Skeletal muscle cell (primary cell): ENCODE results near the gene BTNL2.

ENCODE experiments used
- DNase-seq: peaks from one replicate; pipeline ENCODE4 v3.0.0-alpha.2; 2010; ENCODE audit warnings: low read depth
- H3K4me3 ChIP-seq: 2 replicates; pipeline ENCODE4 v1.5.1; 2011; ENCODE audit warnings: low read depth, mild to moderate bottlenecking, control low read depth, low read length, moderate library complexity

The BTNL2 gene

DNA sequence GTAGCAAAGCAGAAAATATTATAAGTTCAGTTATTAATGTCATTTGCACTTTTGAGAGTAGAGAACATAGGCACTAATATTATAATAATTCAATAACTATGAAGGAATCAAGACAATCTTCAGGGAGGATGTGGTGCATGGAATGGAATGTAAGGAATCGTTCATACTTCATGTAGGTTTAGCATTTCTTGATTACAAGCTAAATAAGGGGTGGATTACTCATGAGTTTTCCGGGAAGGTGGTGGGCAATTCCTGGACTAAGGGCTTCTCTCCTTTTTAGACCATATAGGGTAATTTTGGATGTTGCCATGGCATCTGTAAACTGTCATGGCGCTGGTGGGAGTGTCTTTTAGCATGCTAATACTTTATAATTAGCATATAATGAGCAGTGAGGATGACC is 9.1 kb upstream of the BTNL2 start:
- no peak for DNase-seq

GRCh38 chr6:32415521-32416019 is 8.6 kb upstream of the BTNL2 start:
- DNase-seq, result peak; percentile 13
- no peak overlapping the region for H3K4me3 ChIP-seq

More for the DNA sequence above, 9.1 kb upstream of the BTNL2 start:
- no peak overlapping the region for H3K4me3 ChIP-seq

DNA sequence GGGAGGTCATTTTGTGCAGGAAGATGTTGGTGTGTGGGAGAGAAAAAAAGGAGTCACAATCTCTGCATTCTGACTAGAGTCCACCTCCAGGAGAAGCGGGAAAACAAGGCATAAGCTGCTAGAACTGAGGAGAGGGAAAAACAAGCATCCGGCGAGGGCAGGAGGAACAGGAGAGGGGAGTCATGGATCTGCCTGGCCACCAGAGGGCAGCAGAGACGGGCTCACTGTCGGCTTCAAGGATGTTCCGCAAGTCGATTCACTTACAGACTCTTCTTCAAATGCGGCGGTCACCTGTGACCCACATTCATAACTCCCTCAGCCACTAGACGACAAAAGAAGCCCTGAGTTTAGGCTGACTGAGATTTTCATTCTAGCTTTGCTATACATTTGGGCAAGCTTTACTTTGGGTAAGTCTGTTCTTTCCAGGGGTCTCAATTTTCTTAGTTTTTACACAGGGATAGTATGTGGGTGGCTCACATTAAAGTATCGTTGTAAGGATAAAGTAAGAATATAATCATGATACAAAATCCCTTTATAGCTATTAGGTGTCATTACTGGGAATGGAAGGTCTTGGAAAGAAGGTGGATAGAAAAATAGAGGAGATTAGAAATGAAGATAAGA is 6.6 kb upstream of the BTNL2 start:
- H3K4me3 ChIP-seq, result no peak overlapping the region
- DNase-seq, result peak; percentile 12

- DNase-seq, result no peak
- no peak overlapping the region for H3K4me3 ChIP-seq
Observed at GRCh38 chr6:32411566-32412327, 4.8 kb upstream of the BTNL2 start.

DNA sequence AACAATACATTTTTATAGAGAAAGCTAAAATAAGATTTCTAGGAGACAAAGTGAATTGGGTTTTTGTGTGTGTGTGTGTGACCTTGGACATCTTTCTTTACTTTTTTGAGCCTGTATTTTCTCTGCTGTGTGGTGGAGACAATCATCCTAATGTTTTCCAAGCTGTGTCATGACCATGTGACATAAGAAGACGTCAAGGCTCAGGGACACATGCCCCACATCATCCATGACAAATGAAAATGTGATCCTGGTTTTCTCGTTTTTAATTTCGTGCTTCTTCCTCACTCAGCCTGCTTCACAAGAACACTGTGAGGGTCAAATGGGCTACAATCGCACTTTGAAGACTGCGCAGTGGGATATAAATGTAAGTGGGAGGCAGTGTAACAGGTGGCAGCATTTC is 3.9 kb upstream of the BTNL2 start:
- no peak for DNase-seq
- no peak overlapping the region for H3K4me3 ChIP-seq

- no peak overlapping the region for H3K4me3 ChIP-seq
- DNase-seq, result no peak
Observed at GRCh38 chr6:32406197-32406596, 784 bp downstream of the BTNL2 start.

- DNase-seq, result no peak
- no peak overlapping the region for H3K4me3 ChIP-seq
Observed at GRCh38 chr6:32405656-32406055, 1.3 kb downstream of the BTNL2 start.

GRCh38 chr6:32402812-32403211 is 4.2 kb downstream of the BTNL2 start:
- no peak for DNase-seq
- H3K4me3 ChIP-seq, result no peak overlapping the region

DNA sequence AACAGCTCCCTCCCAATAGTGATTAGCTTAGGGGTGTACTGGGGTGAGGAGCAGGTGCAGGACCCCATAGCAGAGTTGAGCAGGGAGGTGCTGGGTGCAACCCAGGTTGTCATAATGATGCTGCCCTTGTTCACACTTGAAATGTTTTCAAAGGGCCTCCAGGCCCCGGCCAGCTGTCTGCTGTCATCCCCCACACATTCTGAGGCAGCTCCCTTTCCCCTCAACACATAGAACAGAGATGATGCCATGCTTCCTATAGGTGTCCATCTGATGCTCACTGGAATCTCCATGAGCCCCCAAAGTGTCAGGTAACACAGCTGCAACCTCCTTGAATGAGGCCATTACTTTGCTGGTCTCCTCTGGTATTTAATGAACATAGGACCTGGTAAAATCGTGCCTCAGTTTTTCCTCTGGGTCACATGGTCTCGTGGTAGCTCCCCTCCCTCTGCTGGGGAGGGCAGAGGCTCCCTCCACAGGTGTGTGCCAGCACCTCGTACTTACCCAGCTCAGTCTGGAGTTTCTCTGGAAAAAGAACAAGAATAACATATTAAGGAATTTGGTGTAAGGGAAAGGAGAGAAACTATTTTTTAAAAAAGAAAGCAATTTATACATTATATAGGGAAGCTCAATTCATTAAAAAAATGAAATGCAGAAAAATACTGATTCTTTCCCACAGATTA is 5.6 kb downstream of the BTNL2 start:
- H3K4me3 ChIP-seq, result no peak overlapping the region
- no peak for DNase-seq

DNA sequence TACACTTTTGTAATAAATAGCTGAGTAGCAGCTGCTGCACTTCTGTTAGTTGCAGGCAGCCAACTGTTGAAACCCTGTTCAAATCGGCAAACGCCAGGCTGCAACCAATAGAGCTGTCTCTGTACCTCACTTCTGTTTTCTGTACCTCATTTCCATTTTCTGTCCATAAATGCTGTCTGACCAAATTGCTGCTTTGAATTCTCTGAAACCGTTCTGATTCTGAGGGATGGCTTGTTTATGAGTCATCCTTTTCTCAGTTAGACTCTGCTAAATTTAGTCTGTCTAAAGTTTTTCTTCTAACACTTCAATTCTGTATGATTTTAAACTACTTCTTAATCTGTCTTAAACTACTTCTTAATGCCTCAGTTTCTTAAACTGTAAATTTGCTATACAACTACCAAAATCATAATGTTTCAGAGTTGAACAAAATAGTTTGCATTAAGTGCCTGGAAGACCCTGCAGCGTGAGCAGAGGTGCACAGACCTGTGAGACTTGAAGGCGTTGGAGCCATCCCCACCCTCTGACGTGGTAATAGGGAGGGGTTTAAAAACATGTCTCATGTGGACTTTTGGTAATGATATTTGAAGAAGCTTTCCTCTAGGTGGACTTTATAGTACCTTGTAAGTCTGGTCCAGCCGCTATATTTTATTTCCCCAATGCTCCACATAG is 9.6 kb downstream of the BTNL2 start:
- H3K4me3 ChIP-seq, result no peak overlapping the region
- DNase-seq, result no peak

GRCh38 chr6:32396028-32396427 is 11.0 kb downstream of the BTNL2 start:
- no peak overlapping the region for H3K4me3 ChIP-seq

DNA sequence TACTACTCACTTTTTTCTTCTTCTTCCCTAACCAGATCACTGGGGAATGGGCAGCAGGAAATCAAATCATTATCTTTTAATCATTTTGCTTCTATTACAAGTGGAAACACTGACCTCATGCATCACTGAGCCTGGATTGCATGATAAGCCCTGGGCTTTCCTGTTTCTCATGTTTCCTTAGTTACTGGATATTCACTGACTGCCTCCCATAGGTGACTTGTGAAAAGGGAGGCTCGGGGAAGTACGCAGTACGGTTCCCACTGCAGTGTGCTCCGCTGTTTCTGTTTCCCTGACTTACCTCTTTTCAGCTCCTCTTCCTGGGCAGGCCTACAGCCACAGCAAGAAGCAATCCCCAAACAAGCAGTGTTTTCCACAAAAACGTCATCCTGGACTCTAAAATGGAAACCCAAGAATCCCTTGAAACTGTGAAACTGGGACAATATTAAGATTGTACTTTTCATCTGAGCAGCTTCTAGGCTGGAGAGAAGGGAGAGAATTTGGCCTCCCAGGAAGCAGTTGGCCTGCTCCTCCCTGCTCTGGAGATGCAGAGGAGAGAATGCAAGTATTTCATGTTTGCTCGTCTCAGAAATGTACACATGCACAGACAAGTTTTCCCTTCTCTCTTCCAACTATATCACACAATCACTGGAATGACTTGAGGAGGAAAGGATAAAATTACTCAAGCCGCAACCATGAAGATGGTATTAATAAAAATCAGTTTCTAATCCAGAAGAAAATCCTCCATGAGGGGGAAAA is 13.1 kb downstream of the BTNL2 start:
- no peak overlapping the region for H3K4me3 ChIP-seq
- DNase-seq, result peak; percentile 22

More at GRCh38 chr6:32396028-32396427, 11.0 kb downstream of the BTNL2 start:
- no peak for DNase-seq

DNA sequence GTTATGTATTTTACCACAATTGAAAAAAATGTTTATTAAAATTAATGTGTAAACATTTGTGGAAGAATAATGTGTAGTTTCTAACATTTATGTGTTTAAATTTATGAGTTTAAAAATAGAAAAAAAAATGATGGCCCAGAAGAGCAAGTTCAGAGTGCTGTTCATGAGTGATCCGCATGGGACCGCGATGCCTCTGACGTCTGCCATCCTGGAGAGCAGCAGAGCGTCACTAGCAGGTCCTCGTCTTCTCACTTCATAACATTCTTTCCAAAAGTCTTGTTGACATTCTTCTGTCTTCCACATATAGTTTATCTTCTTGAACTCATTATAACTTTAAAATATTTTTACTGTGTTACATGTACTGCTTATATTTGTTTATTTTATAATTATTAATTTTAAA is 15.5 kb downstream of the BTNL2 start:
- H3K4me3 ChIP-seq, result no peak overlapping the region
- no peak for DNase-seq

GRCh38 chr6:32387589-32388340 is 19.2 kb downstream of the BTNL2 start:
- no peak overlapping the region for H3K4me3 ChIP-seq
- DNase-seq, result no peak

DNA sequence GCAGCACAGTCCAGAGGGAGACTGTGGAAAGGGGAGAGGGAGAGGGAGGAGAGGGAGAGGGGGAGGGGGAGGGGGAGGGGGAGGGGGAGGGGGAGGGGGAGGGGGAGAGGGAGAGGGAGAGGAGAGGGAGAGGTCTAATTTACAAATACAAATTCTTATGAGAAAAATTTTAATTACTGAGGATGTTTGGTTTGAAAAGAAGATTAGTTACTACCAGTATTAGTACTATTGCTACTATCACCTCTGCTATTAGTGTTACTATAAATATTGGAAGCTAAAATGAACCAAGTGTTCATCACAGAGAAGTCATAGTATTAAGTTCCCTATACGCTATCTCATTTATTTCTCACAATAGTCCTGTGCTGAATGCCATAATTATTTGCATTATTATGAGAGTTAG is 20.9 kb downstream of the BTNL2 start:
- no peak overlapping the region for H3K4me3 ChIP-seq
- no peak for DNase-seq

DNA sequence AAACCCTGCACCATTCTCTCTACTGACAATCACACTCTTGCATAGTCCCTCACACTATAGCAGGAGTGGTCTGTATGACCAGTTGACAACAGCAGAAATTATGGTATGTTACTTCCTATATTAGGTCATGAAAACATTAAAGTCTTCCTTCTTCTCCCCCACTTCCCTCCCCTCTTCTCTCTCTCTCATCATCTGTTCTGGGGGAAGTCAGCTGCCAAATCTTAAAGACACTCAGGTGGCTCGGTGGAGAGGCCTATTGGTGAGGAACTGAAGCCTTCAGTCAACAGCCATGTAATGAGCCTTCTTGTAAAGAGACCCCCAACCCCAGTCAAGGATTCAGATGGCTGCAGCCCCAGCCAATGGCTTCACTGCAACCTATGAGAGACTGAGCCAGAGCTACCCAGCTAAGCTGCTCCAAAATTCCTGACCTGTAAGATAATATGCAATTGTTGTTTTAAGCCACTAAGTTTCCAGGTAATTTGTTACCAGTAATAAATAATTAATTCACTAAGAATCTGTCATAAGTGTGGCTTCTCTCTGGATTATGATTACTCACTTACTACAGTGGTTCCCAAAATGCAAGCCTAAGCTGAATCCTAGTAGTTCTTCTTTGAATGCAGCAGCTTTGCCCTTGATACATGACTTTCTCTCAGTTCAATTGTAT is 24.1 kb downstream of the BTNL2 start:
- no peak overlapping the region for H3K4me3 ChIP-seq
- no peak for DNase-seq

GRCh38 chr6:32379545-32379944 is 27.4 kb downstream of the BTNL2 start:
- no peak for DNase-seq
- no peak overlapping the region for H3K4me3 ChIP-seq
